HCT116 (cell line): Measurements from ENCODE around the gene ZMYND11. TPM values are rescaled to one million over a fixed set of nuclear protein-coding genes. Genes with fewer than 3 reads are reported as not detected.

ENCODE experiments used
- ATAC-seq: fragments of 200-7000 bp; cut with Tn5 transposase; 2 replicates; pipeline ENCODE4 v1.9.1; 2020; ENCODE audit warnings: mild to moderate bottlenecking, moderate library complexity
- BruUV-seq: library from RNA; stranded (reverse); fragments of 400-500 nt; replicated peaks from 2 replicates; lab custom pipeline; 2021; lab: Mats Ljungman, UMichigan
- CTCF ChIA-PET: fragments of 300-600 bp; sonication (Branson Sonifier 250); formaldehyde crosslinking; loops from one replicate; lab custom pipeline; 2021; ENCODE audit warnings: antibody characterized with exemption; lab: Charles Lee
- POLR2A ChIA-PET: fragments of 300-600, 350-600 bp; sonication (Branson Sonifier 250); formaldehyde crosslinking; loops from one replicate; lab custom pipeline; 2021; ENCODE audit warnings: antibody characterized with exemption; lab: Charles Lee
- RAD21 ChIA-PET, 2 experiments: fragments of 300-600 bp; sonication (Branson Sonifier 250); formaldehyde crosslinking; loops; one replicate each; lab custom pipeline; 2023; ENCODE audit warnings: low total read pairs in 2 of 2; ENCODE audit not compliant: uncharacterized antibody in 2 of 2, unreplicated experiment in 2 of 2, low non-redundant PET in 1 of 2; lab: Charles Lee
- DNase-seq: peaks from one replicate; pipeline ENCODE4 v3.0.0-alpha.2; 2010; ENCODE audit warnings: low read depth, low spot score
- H2AFZ ChIP-seq: fragments of 200-600 bp; shearing (Covaris generic), sonication (generic); 2 replicates; pipeline ENCODE4 v1.6.1; 2017; ENCODE audit warnings: low read depth, mixed run types, mixed read lengths, antibody characterized with exemption, low read length; ENCODE audit not compliant: poor library complexity, severe bottlenecking
- H3K27ac ChIP-seq: 2 replicates; pipeline ENCODE4 v1.5.1; 2012; ENCODE audit warnings: low read depth, low read length
- H3K27me3 ChIP-seq: fragments of 200-600 bp; sonication (generic); 2 replicates; pipeline ENCODE4 v1.6.1; 2016; ENCODE audit warnings: mixed run types, low read length, mixed read lengths; ENCODE audit not compliant: insufficient read depth
- H3K36me3 ChIP-seq, 2 experiments: fragments of 200-500 bp in 1 of 2; fragments of 200-600 bp in 1 of 2; sonication (Bioruptor generic) in 1 of 2; sonication (generic) in 1 of 2; 2 replicates each; pipeline versions ENCODE4 v1.5.1 to v1.6.1; 2014 to 2016; ENCODE audit warnings: low read length in 2 of 2, inconsistent platforms in 1 of 2, mixed read lengths in 1 of 2, mixed run types in 1 of 2; ENCODE audit not compliant: insufficient read depth in 2 of 2, control insufficient read depth in 1 of 2
- H3K4me1 ChIP-seq, 2 experiments: fragments of 200-600 bp in 1 of 2; sonication (generic) in 1 of 2; 2 replicates each; pipeline versions ENCODE4 v1.5.1 to v1.6.1; 2012 to 2017; ENCODE audit warnings: low read length in 2 of 2, inconsistent platforms in 1 of 2, mild to moderate bottlenecking in 1 of 2, mixed read lengths in 1 of 2, mixed run types in 1 of 2, moderate library complexity in 1 of 2; ENCODE audit not compliant: insufficient read depth in 2 of 2, control insufficient read depth in 1 of 2
- H3K4me2 ChIP-seq: fragments of 200-600 bp; sonication (generic); 2 replicates; pipeline ENCODE4 v1.6.1; 2017; ENCODE audit warnings: mixed run types, low read length, mixed read lengths
- H3K4me3 ChIP-seq, 2 experiments: fragments of 200-600 bp in 1 of 2; sonication (generic) in 1 of 2; replicated peaks in 1 of 2; 2 replicates each; pipeline ENCODE4 v1.5.1; 2011 to 2016; ENCODE audit warnings: low read length in 2 of 2, control low read depth in 1 of 2, low read depth in 1 of 2, mild to moderate bottlenecking in 1 of 2, mixed read lengths in 1 of 2, mixed run types in 1 of 2
- H3K79me2 ChIP-seq: fragments of 200-600 bp; sonication (generic); 2 replicates; pipeline ENCODE4 v1.6.1; 2017; ENCODE audit warnings: mild to moderate bottlenecking, mixed run types, low read length, moderate library complexity, mixed read lengths; ENCODE audit not compliant: insufficient read depth
- H3K9ac ChIP-seq: fragments of 200-600 bp; sonication (generic); 2 replicates; pipeline ENCODE4 v1.6.1; 2016; ENCODE audit warnings: low read length, mixed read lengths
- H3K9me2 ChIP-seq: fragments of 200-600 bp; sonication (generic), shearing (Covaris generic); 2 replicates; pipeline ENCODE4 v1.6.1; 2017; ENCODE audit warnings: mixed run types, mild to moderate bottlenecking, moderate library complexity; ENCODE audit not compliant: insufficient read depth
- H3K9me3 ChIP-seq, 2 experiments: fragments of 200-500 bp in 1 of 2; fragments of 200-600 bp in 1 of 2; sonication (Bioruptor generic) in 1 of 2; sonication (generic) in 1 of 2; 2 replicates each; pipeline ENCODE4 v1.6.1; 2014 to 2017; ENCODE audit warnings: low read length in 2 of 2, mixed read lengths in 2 of 2, inconsistent platforms in 1 of 2, low read depth in 1 of 2, mild to moderate bottlenecking in 1 of 2, mixed run types in 1 of 2, moderate library complexity in 1 of 2; ENCODE audit not compliant: control insufficient read depth in 1 of 2, insufficient read depth in 1 of 2
- H4K20me1 ChIP-seq: fragments of 200-600 bp; sonication (generic), shearing (Covaris generic); 2 replicates; pipeline ENCODE4 v1.6.1; 2017; ENCODE audit warnings: mixed run types, mild to moderate bottlenecking, moderate library complexity; ENCODE audit not compliant: insufficient read depth
- ATF3 ChIP-seq: IDR thresholded peaks from 2 replicates; pipeline ENCODE4 v1.6.1; 2012
- CBX3 ChIP-seq: IDR thresholded peaks from 2 replicates; pipeline ENCODE4 v1.6.1; 2012; ENCODE audit warnings: low read depth
- EGR1 ChIP-seq: IDR thresholded peaks from 2 replicates; pipeline ENCODE4 v1.6.1; 2012; ENCODE audit warnings: low read depth
- EZH2 ChIP-seq: fragments of 200-600 bp; sonication (generic); IDR thresholded peaks from 2 replicates; pipeline ENCODE4 v1.6.1; 2017; ENCODE audit warnings: antibody characterized with exemption, mixed run types
- EZH2phosphoT487 ChIP-seq: fragments of 200-600 bp; IDR thresholded peaks from 2 replicates; pipeline ENCODE4 v1.6.1; 2018; ENCODE audit warnings: antibody characterized with exemption, borderline replicate concordance
- JUND ChIP-seq: IDR thresholded peaks from 2 replicates; pipeline ENCODE4 v1.6.1; 2012
- POLR2A ChIP-seq: IDR thresholded peaks from 2 replicates; pipeline ENCODE4 v1.7.0; 2011; ENCODE audit warnings: borderline replicate concordance; ENCODE audit not compliant: insufficient read depth, insufficient read length; ENCODE audit errors: extremely low read depth
- POLR2AphosphoS5 ChIP-seq: IDR thresholded peaks from 2 replicates; pipeline ENCODE4 v1.6.1; 2011; ENCODE audit warnings: mild to moderate bottlenecking, low read depth, low read length, moderate library complexity
- REST ChIP-seq: IDR thresholded peaks from 2 replicates; pipeline ENCODE4 v1.6.1; 2012; ENCODE audit warnings: low read depth
- SP1 ChIP-seq: IDR thresholded peaks from 2 replicates; pipeline ENCODE4 v1.6.1; 2012; ENCODE audit warnings: low read depth
- YY1 ChIP-seq: IDR thresholded peaks from 2 replicates; pipeline ENCODE4 v1.6.1; 2011; ENCODE audit warnings: low read length, low read depth, moderate library complexity, mild to moderate bottlenecking; ENCODE audit not compliant: insufficient replicate concordance; ENCODE audit errors: extremely low read depth
- intact Hi-C: fragments of 100-400 bp; cut with micrococcal nuclease; formaldehyde crosslinking; loops from 2 replicates; pipeline ENCODE4 v1.10.0; 2022
- total RNA-seq: library from RNA; stranded (reverse); gene quantifications from one replicate; pipeline ENCODE4 v1.2.1, GENCODE V29; 2021; ENCODE audit not compliant: unreplicated experiment

Gene ZMYND11
- total RNA-seq, 1 experiment from 2014 or later, result 28.3 TPM

GRCh38 chr10:287814-288213 lies 152.6 kb downstream of the ZMYND11 start (continued):
- TF ChIP-seq ATF3 (no peak), EGR1 (no peak)

- H2AFZ ChIP-seq, result no peak overlapping the region
- H3K27ac ChIP-seq, result no peak overlapping the region
- ATAC-seq, result no peak
- POLR2A ChIA-PET, result no interaction called here
- BruUV-seq, result no TSS peak
- no peak for DNase-seq
- no peaks in the 10 kb centered on the region for H4K20me1 ChIP-seq
- no peak overlapping the region for H3K4me3 ChIP-seq
- intact Hi-C loops, result no loop called here
- no peaks in the 10 kb centered on the region for H3K27me3 ChIP-seq
- RAD21 ChIA-PET, result no interaction called here
- H3K9me3 ChIP-seq, result no peaks in the 10 kb centered on the region
- no peaks in the 10 kb centered on the region; a peak in 1 of 4 replicates for H3K36me3 ChIP-seq
- no peak for TF ChIP-seq ATF3
- TF ChIP-seq SP1, result no peak
- no peak for TF ChIP-seq JUND
- no peak for TF ChIP-seq CBX3
- TF ChIP-seq EZH2, result no peak
- TF ChIP-seq POLR2A, result no peak
- TF ChIP-seq YY1, result no peak
- no peak for TF ChIP-seq EZH2phosphoT487
- no peak for TF ChIP-seq REST
- no peak for TF ChIP-seq POLR2AphosphoS5
- TF ChIP-seq, all 23 proteins: peak for 0
- H3K4me1 ChIP-seq, result peaks cover 0 to 12% of the 10 kb centered on the region in 2 experiments; a peak in 2 of 4 replicates
- no peak overlapping the region for H3K4me2 ChIP-seq
- no peak overlapping the region for H3K9ac ChIP-seq
- no peaks in the 10 kb centered on the region for H3K9me2 ChIP-seq
- CTCF ChIA-PET, result interaction anchor here (1.1 to 1.6 kb wide), 4 partner anchors 9 to 57 kb away, joined by 3 to 7 read pairs (median 4); no protein-coding TSS in a partner anchor
- no peaks in the 10 kb centered on the region for H3K79me2 ChIP-seq
These were observed 153.3 kb downstream of the ZMYND11 start for GRCh38 chr10:288316-289200.
